Measurements from ENCODE around the gene ADD3. TPM values are rescaled to one million over a fixed set of nuclear protein-coding genes. Genes with fewer than 3 reads are reported as not detected.

Gene ADD3
- total and polyA plus RNA-seq, 2 of the 13 experiments (the other 11 are each of a cell fraction or from before 2014, with no cell fraction given) = 44.7 to 57.5 TPM

GRCh38 chr10:110007161-110007700 lies 553 bp upstream of the ADD3 start (continued):
- no peak for TF ChIP-seq NFAT5 (CRISPR knock-in tag; IDR thresholded peaks at IDR 0.05)
- TF ChIP-seq ZKSCAN8 (CRISPR knock-in tag; IDR thresholded peaks at IDR 0.05; ENCODE audit: borderline replicate concordance) = peak; percentile 21; the same call in 1 of the 2 replicates
- no peak for TF ChIP-seq ZBTB40 (IDR thresholded peaks at IDR 0.05)
- TF ChIP-seq ZBTB40 (CRISPR knock-in tag; IDR thresholded peaks at IDR 0.05) = no peak; the same call in 1 of the 2 replicates
- TF ChIP-seq JUND (CRISPR knock-in tag; IDR thresholded peaks at IDR 0.05) = no peak
- peak; percentile 98 for TF ChIP-seq ZBTB7B (CRISPR knock-in tag; IDR thresholded peaks at IDR 0.05)
- TF ChIP-seq ZBTB43 (CRISPR knock-in tag; conservative IDR thresholded peaks at IDR 0.05) = peak; percentile 47
- TF ChIP-seq HNF1B (CRISPR knock-in tag; IDR thresholded peaks at IDR 0.05) = 0 out of 2 replicates have a peak, but pooled peaks have one; percentile 42
- peak; percentile 15; the same call in 1 of the 2 replicates for TF ChIP-seq IRX3 (CRISPR knock-in tag; IDR thresholded peaks at IDR 0.05; ENCODE audit: borderline replicate concordance, low read depth)
- no peak for TF ChIP-seq ZNF720 (CRISPR knock-in tag; IDR thresholded peaks at IDR 0.05)
- peak; percentile 41 for TF ChIP-seq U2AF1 (optimal IDR thresholded peaks at IDR 0.05; ENCODE audit: low read depth, low read length)
- peak; percentile 59 for TF ChIP-seq SALL1 (CRISPR knock-in tag; IDR thresholded peaks at IDR 0.05)

All from HepG2 (cell line).